PC-9 (cell line): ENCODE data around the gene SNTG2.

Source experiments
- CTCF ChIP-seq: fragments of 200-600 bp; sonication (generic); conservative IDR thresholded peaks from 2 replicates; pipeline ENCODE4 v1.6.1; 2017; ENCODE audit warnings: mixed run types, antibody characterized with exemption, mild to moderate bottlenecking, moderate library complexity
- EZH2 ChIP-seq: fragments of 200-600 bp; sonication (generic); IDR thresholded peaks from 2 replicates; pipeline ENCODE4 v1.8.0; 2017; ENCODE audit warnings: antibody characterized with exemption, low read depth

- TF ChIP-seq CTCF (no peak), EZH2 (no peak)
Measured at GRCh38 chr2:955829-956731, 5.4 kb downstream of the SNTG2 start.
